IMR-90 (cell line): ENCODE data around the gene ZNF267.

Experiments used
- CTCF ChIP-seq: conservative IDR thresholded peaks from 2 replicates; pipeline ENCODE4 v1.5.1; 2012; ENCODE audit warnings: mild to moderate bottlenecking, low read depth, low read length, improper control_type of control experiment
- MXI1 ChIP-seq: IDR thresholded peaks from 2 replicates; pipeline ENCODE4 v1.6.1; 2012; ENCODE audit warnings: low read depth, mild to moderate bottlenecking, low read length, moderate library complexity, borderline replicate concordance

- TF ChIP-seq MXI1 (no peak), CTCF (no peak)
These were observed 20.2 kb downstream of the ZNF267 start for GRCh38 chr16:31893824-31894223.
